ENCODE measurements around the gene RBM19.

DNA sequence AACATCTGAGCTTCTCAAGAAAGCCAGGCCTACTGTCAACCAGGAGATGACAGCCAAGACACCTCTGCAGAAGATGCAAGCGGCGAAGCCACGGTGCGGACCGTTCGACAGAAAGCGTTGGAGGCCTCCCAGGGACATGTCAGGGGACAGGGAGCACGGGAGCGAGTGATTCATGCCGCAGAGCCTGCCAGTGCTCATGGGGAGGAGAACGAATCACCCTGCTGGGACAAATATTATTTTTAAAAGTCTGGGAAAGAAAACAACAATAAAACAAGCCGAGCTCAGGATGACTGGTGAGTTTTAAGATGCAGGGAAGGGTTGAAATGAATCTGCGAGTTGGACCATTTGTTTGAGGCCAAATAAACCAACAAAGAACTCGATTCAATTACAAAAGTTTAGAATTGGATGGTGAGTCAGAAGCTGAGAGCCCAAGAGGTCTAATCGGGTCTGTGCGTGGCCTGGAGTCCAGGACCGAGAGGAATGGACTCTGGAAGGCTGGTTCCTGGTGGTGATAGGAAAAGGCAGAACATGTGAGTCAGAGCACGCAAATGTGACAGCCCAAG is 91.0 kb downstream of the RBM19 start:
- TF ChIP-seq, protein P1, sequence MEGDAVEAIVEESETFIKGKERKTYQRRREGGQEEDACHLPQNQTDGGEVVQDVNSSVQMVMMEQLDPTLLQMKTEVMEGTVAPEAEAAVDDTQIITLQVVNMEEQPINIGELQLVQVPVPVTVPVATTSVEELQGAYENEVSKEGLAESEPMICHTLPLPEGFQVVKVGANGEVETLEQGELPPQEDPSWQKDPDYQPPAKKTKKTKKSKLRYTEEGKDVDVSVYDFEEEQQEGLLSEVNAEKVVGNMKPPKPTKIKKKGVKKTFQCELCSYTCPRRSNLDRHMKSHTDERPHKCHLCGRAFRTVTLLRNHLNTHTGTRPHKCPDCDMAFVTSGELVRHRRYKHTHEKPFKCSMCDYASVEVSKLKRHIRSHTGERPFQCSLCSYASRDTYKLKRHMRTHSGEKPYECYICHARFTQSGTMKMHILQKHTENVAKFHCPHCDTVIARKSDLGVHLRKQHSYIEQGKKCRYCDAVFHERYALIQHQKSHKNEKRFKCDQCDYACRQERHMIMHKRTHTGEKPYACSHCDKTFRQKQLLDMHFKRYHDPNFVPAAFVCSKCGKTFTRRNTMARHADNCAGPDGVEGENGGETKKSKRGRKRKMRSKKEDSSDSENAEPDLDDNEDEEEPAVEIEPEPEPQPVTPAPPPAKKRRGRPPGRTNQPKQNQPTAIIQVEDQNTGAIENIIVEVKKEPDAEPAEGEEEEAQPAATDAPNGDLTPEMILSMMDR (conservative IDR thresholded peaks at IDR 0.05 in 1 of 2, IDR thresholded peaks at IDR 0.05 in 1 of 2; ENCODE audit: low read depth in 1 of 2, low read length in 2 of 2) = no peak
- TF ChIP-seq EZH2 (IDR thresholded peaks at IDR 0.05; ENCODE audit: low read length, missing control alignments) = no peak
